ENCODE data around the gene KBTBD6. TPM values are rescaled to one million over a fixed set of nuclear protein-coding genes. Genes with fewer than 3 reads are reported as not detected.
"Not testable (repeated sequence)": the region's sequence is repeated elsewhere in the genome, so short reads cannot be mapped to it uniquely, and the experiment has no call there.

The KBTBD6 gene
- total and polyA plus RNA-seq, 10 of the 15 experiments (the other 5 are each of a cell fraction or from before 2014, with no cell fraction given), result 1.9 to 5.3 (median 3.8) TPM

DNA sequence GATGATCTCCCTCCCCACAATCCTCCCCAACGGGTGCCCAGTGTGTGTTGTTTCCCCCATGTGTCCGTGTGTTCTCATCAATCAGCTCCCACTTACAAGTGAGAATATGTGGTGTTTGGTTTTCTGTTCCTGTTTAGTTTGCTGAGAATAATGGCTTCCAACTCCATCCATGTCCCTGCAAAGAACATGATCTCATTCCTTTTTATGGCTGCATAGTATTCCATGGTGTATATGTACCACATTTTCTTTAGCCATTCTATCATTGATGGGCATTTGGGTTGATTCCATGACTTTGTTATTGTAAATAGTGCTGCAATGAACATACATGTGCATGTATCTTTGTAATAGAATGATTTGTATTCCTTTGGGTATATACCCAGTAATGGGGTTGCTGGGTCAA, 36.9 kb downstream of the KBTBD6 start:
- H3K27ac ChIP-seq (ENCODE audit: control insufficient read depth, insufficient read depth); H3K4me2 ChIP-seq (ENCODE audit: control insufficient read depth, insufficient read depth); H2AFZ ChIP-seq (ENCODE audit: control insufficient read depth, low read depth, low read length); CTCF ChIA-PET; intact Hi-C loops (cut with micrococcal nuclease; ENCODE audit: unreplicated experiment); in situ Hi-C loops (cut with MboI); DNase-seq (ENCODE audit: low read depth, low spot score); H3K4me1 ChIP-seq (ENCODE audit: control insufficient read depth, insufficient read depth, low read length); RAD21 ChIA-PET (ENCODE audit: unreplicated experiment); ATAC-seq; H3K36me3 ChIP-seq (ENCODE audit: control insufficient read depth in 2 of 2, insufficient read depth in 2 of 2, low read length in 1 of 2); FAIRE-seq; H3K27me3 ChIP-seq (replicated peaks in 1 of 2; ENCODE audit: control insufficient read depth in 2 of 2, insufficient read depth in 2 of 2, low read length in 1 of 2); H3K79me2 ChIP-seq (ENCODE audit: control insufficient read depth, insufficient read depth, low read length); H3K9ac ChIP-seq (ENCODE audit: control insufficient read depth, insufficient read depth, low read length); BruUV-seq (replicated peaks); POLR2A ChIA-PET; H3K4me3 ChIP-seq; H4K20me1 ChIP-seq (ENCODE audit: control insufficient read depth, insufficient read depth); SMC1A ChIA-PET (ENCODE audit: uncharacterized antibody, unreplicated experiment); H3K9me3 ChIP-seq (replicated peaks; ENCODE audit: control insufficient read depth, insufficient read depth, low read length): not testable (repeated sequence)
- WGBS (ENCODE audit: insufficient coverage, insufficient replicate concordance, low lambda C conversion rate, missing lambda C conversion rate), result 90% methylated on average over 2 of the region's 2 CpGs

- ATAC-seq, result no peak
Measured at GRCh38 chr13:41085961-41086585, 46.5 kb downstream of the KBTBD6 start.

More at GRCh38 chr13:41085961-41086585, 46.5 kb downstream of the KBTBD6 start:
- Histone ChIP-seq H4K20me1 (ENCODE audit: control insufficient read depth, insufficient read depth) (no peaks in the 10 kb centered on the region), H3K4me1 (ENCODE audit: control insufficient read depth, insufficient read depth, low read length) (no peaks in the 10 kb centered on the region), H3K27ac (ENCODE audit: control insufficient read depth, insufficient read depth) (no peak overlapping the region), H3K9ac (ENCODE audit: control insufficient read depth, insufficient read depth, low read length) (no peak overlapping the region), H3K9me3 (replicated peaks; ENCODE audit: control insufficient read depth, insufficient read depth, low read length) (no peaks in the 10 kb centered on the region), H2AFZ (ENCODE audit: control insufficient read depth, low read depth, low read length) (no peak overlapping the region), H3K27me3 (replicated peaks in 1 of 2; ENCODE audit: control insufficient read depth in 2 of 2, insufficient read depth in 2 of 2, low read length in 1 of 2) (no peaks in the 10 kb centered on the region), H3K4me2 (ENCODE audit: control insufficient read depth, insufficient read depth) (no peak overlapping the region), H3K36me3 (ENCODE audit: control insufficient read depth in 2 of 2, insufficient read depth in 2 of 2, low read length in 1 of 2) (peaks cover 0 to 6% of the 10 kb centered on the region in 2 experiments; a peak in 2 of 4 replicates), H3K4me3 (no peak overlapping the region), H3K79me2 (ENCODE audit: control insufficient read depth, insufficient read depth, low read length) (no peaks in the 10 kb centered on the region)
- RAD21 ChIA-PET (ENCODE audit: unreplicated experiment), result no interaction called here
- in situ Hi-C loops (cut with MboI) (no loop called here), intact Hi-C loops (cut with micrococcal nuclease; ENCODE audit: unreplicated experiment) (no loop called here)
- SMC1A ChIA-PET (ENCODE audit: uncharacterized antibody, unreplicated experiment), result interaction anchor here (0.9 to 1.1 kb wide), 2 partner anchors 11 to 137 kb away, joined by 3 to 4 read pairs; no protein-coding TSS in a partner anchor
- BruUV-seq (replicated peaks), result no TSS peak
- CTCF ChIA-PET, result no interaction called here
- TF ChIP-seq NR2C1 (IDR thresholded peaks at IDR 0.05) (no peak), BMI1 (IDR thresholded peaks at IDR 0.05; ENCODE audit: borderline replicate concordance) (no peak), CBX3 (IDR thresholded peaks at IDR 0.05; ENCODE audit: borderline replicate concordance, low read depth) (no peak), RAD51 (IDR thresholded peaks at IDR 0.05) (no peak), IRF4 (IDR thresholded peaks at IDR 0.05; ENCODE audit: low read depth, low read length) (no peak), RELA (IDR thresholded peaks at IDR 0.05; ENCODE audit: borderline replicate concordance, partially characterized antibody) (no peak), STAT3 (IDR thresholded peaks at IDR 0.05; ENCODE audit: low read depth, low read length) (no peak), CEBPB (IDR thresholded peaks at IDR 0.05; ENCODE audit: borderline replicate concordance in 1 of 2, low read depth in 2 of 2, low read length in 2 of 2) (no peak), JUND (IDR thresholded peaks at IDR 0.05; ENCODE audit: low read depth, low read length) (no peak)
- POLR2A ChIA-PET, result no interaction called here
- 55% methylated on average over 2 of the region's 2 CpGs for whole genome bisulfite sequencing (ENCODE audit: insufficient coverage, insufficient replicate concordance, low lambda C conversion rate, missing lambda C conversion rate)
- FAIRE-seq (no peak), DNase-seq (ENCODE audit: low read depth, low spot score) (no peak)

Measured in GM12878 (cell line).